SK-MEL-5 (cell line): Measurements from ENCODE around the gene RHBDD2. TPM values are rescaled to one million over a fixed set of nuclear protein-coding genes. Genes with fewer than 3 reads are reported as not detected.
"Not testable (repeated sequence)": the region's sequence is repeated elsewhere in the genome, so short reads cannot be mapped to it uniquely, and the experiment has no call there.

Experiments
- DNase-seq: peaks from one replicate; pipeline ENCODE4 v3.0.0-alpha.2; 2016; ENCODE audit warnings: low read depth, low spot score
- in situ Hi-C: cut with HindIII; loops from 2 replicates; pipeline ENCODE4 v1.10.0; 2016; ENCODE audit warnings: low sequenced_read_pairs, high pct_unique_total_duplicates, low pct_unique_long_range_greater_than_20kb
- total RNA-seq: library from RNA; depleted of rRNA; stranded (reverse); fragments of >200 nt; shearing (Covaris generic); gene quantifications from 2 replicates; pipeline ENCODE4 v1.2.3, GENCODE V29; 2014

The RHBDD2 gene
- total RNA-seq, 1 experiment from 2014 or later = 70.4 TPM

DNA sequence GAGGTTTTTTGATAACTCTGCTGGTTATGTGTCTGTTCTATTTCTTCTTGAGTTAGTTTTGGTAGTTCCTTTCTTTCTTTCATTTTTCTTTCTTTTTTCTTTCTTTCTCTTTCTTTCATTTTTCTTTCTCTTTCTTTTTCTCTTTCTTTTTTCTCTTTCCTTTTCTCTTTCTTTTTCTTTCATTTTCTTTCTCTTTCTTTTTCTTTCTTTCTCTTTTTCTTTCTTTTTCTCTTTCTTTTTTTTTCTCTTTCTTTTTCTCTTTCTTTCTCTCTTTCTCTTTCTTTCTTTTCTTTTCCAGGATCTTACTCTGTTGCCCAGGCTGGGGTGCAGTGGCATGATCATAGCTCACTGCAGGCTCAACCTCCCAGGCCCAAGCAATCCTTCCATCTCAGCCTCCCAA lies 20.4 kb upstream of the RHBDD2 start:
- in situ Hi-C loops = no loop called here
- DNase-seq = no peak

DNA sequence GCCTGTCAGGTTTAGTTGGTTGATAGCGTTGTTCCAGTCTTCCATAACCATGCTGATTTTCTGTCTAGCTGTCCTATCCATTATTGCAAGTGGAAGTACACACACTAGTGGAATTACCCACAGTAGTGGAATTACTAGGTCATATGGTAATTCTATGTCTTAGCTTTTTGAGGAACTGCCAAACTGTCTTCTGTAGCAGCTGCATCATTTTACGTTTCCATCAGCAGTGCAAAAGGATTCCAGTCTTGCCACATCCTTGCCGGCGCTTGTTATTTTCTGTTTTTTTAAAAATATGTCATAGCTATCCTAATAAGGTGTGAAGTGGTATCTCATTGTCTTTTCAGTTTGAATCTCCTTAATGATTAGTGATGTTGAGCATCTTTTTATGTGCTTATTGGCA lies 17.2 kb upstream of the RHBDD2 start:
- in situ Hi-C loops = no loop called here
- DNase-seq = no peak

DNA sequence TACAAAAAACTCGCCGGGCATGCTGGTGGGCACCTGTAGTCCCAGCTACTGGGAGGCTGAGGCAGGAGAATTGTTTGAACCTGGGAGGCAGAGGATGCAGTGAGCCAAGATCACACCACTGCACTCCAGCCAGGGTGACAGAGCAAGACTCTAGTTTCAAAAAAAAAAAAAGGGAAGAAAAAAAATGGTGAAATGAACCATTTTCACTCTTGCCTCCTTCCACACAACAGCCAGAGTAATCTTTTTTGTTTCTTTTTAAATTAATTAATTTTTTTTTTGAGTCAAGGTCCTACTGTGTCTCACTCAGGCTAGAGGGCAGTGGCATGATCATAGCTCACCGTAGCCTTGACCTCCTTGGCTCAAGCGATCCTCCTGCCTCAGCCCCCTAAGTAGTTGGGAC lies 14.6 kb upstream of the RHBDD2 start:
- DNase-seq, in situ Hi-C loops: not testable (repeated sequence)

DNA sequence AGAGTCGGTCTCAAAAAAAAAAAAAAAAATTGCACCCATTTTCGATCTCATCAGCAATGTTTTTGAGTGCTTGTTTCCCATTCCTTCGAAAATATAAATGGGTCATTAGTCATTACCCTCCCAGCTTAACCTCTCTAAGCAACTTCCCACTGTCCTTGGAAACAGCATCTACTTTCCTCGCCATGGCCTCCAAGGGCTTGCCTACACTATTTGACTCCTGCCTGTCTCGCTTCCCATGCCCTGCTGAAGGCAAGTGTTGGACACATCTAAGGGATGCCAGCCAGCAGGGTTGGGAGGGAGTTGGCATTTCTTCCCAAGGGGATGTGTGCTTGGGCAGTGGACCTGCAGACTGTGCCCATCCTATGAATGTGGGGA lies 12.7 kb upstream of the RHBDD2 start:
- DNase-seq = peak; percentile 37
- in situ Hi-C loops = no loop called here

DNA sequence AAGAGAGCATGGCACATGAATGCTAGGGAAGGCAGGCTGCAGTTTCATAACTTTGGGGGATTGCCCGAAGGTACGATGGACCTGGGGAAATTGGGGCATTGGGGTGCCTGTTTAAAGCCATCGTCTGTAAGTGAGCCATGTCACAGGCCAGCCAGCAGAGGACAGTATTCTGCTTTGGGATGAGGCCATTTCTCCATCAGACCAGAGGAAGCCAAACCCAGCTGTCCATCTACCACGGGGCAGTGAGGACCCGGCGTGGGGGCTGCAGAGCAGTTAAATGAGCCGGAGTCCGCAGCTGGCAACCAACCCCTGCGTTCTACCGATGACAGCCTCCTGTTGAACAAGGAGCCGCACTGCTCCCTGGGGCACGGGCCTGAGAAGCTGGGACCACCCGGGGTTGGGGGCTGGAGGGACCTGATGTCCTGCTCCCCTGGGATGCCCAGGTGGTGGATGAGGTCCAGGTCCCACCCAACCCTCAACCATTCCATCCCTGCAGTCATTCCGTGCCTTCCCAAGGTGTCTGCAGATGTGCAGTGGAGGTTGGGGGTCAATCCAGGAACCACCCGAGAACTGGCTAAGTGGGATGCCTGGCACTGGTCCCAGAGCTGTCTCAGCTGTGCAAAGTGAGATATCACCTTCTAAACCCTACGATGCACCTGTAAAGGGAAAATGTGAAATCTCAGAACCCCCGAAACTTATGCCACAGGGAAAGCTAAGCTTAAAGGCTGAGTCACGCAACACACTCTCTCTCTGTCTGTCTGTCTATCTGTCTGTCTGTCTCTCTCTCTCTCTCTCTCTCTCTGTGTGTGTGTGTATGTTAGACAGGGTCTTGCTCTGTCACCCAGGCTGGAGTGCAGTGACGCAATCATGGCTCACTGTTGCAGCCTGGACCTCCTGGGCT lies 12.1 kb upstream of the RHBDD2 start:
- in situ Hi-C loops = no loop called here
- peak; percentile 82 for DNase-seq

DNA sequence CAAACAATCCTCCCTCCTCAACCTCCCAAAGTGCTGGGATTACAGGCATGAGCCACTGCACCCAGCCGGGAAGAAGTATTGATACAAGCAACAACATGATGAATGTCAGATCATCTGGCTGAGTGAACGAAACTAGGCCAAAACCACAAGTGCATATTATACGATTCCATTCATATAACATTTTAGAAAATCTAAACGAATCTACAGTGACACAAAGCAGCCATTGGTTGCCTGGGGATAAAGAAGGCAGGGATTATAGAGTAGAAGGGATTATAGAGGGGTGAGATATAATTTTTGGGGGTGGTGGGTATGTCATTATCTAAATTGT lies 11.5 kb upstream of the RHBDD2 start:
- no peak for DNase-seq
- in situ Hi-C loops = no loop called here

DNA sequence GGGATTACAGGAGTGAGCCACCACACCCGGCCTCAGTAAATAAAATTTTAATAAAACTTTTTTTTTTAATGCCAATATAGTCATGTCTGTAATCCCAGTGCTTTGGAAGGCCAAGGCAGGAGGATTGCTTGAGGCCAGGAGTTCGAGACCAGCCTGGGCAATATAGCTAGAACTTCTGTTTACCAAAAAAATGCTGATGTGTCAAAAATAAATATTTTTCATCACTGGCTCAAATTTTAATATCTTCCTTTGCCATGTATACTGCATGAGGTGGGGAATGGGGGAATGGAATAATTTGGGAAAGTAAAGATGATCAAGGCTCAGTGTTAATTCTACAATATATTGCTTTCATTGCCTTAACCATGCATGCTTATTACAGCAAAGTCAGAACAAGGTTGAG lies 10.7 kb upstream of the RHBDD2 start:
- in situ Hi-C loops = no loop called here
- no peak for DNase-seq

DNA sequence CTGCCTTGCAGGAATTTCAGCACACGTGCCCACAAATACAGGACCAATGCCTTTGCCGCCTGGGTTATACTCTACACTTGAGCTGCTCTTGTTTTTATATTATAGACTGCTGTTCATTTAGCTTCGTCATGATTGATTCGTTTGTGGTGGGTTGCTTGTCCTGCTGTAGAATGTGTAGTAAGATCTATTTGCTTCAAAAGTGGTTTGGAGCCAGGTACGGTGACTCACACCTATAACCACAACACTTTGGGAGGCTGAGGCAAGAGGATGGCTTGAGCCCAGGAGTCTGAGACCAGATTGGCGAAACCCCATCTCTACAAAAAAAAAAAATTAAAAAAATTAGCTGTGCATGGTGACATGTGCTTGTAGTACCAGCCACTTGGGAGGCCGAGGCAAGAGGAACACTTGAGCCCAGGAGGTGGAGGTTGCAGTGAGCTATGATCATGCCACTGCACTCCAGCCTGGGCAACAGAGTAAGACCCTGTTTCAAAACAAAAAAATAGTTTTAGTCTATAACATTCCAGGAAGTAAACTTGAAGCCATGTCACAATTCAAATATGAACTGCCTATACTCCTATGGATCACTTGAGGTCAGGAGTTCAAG lies 9.0 kb upstream of the RHBDD2 start:
- in situ Hi-C loops = no loop called here
- DNase-seq = no peak

DNA sequence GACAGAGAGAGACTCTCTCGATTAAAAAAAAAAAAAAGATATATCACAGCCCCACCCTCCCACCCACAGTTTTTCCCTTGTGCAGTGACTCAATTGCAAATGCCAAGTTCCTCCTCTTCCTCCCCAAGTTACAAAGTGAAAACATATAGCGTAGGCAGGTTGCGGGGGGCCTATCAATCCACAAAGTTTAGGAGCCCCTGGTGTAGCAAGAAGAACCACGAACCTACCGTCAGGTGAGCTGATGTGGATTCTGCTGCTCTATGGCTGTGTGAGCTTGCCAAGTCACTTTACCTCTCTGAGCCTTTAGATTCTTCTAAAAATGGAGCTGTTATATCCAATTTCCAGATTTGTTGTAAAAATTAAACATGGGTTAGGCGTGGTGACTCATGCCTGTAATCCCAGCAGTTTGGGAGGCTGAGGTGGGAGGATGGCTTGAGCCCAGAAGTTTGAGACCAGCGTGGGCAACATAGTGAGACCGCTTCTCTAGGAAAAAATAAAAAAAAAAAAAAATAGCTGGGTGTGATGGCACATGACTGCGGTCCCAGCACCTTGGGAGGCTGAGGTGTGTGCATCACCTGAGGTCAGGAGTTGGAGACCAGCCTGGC lies 8.2 kb upstream of the RHBDD2 start:
- in situ Hi-C loops = no loop called here
- no peak for DNase-seq

DNA sequence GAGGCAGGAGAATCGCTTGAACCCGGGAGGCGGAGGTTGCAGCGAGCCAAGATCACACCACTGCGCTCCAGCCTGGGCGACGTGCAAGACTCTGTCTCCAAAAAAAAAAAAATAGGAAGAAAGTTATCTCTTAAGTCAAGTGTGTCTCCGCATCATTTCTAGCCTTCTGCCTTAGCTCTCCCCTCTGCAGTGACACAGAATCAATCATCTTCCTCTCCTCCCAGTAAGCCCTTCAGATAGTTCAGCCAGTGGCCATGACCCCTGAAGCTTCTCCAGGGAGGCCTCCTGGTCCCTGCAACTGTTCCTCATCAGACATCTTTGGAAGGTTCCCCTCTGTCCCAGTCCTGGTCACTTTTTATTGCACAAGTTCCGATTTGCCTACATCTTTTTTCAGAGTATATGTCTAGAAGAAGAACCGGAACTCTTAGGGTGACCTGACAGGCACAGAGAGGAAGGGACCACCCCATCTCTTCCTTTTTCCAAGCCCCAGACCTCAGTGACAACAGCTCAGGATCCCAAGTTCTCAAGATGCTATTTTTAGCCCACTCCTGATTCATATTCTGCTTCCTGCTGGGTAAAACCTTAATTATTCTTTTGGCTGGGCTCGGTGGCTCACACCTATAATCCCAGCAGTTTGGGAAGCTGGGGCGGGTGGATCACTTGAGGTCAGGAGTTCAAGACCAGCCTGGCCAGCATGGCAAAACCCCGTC lies 6.6 kb upstream of the RHBDD2 start:
- in situ Hi-C loops = no loop called here
- DNase-seq = no peak

DNA sequence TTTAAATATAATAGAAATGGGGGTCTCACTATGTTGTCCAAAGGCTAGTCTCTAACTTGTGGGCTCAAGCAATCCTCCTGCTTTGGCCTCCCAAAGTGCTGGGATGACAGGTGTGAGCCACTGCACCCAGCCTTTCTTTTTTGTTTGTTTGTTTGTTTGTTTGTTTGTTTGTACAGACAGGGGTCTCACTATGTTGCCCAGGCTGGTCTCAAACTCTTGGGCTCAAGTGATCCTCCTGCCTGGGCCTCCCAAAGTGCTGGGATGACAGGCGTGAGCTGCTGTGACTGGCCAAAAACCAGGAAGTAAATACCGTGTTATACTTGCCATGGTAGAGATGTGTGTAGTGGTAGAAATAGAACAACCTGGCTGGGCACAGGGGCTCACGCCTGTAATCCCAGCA lies 4.7 kb upstream of the RHBDD2 start:
- in situ Hi-C loops, DNase-seq: not testable (repeated sequence)

DNA sequence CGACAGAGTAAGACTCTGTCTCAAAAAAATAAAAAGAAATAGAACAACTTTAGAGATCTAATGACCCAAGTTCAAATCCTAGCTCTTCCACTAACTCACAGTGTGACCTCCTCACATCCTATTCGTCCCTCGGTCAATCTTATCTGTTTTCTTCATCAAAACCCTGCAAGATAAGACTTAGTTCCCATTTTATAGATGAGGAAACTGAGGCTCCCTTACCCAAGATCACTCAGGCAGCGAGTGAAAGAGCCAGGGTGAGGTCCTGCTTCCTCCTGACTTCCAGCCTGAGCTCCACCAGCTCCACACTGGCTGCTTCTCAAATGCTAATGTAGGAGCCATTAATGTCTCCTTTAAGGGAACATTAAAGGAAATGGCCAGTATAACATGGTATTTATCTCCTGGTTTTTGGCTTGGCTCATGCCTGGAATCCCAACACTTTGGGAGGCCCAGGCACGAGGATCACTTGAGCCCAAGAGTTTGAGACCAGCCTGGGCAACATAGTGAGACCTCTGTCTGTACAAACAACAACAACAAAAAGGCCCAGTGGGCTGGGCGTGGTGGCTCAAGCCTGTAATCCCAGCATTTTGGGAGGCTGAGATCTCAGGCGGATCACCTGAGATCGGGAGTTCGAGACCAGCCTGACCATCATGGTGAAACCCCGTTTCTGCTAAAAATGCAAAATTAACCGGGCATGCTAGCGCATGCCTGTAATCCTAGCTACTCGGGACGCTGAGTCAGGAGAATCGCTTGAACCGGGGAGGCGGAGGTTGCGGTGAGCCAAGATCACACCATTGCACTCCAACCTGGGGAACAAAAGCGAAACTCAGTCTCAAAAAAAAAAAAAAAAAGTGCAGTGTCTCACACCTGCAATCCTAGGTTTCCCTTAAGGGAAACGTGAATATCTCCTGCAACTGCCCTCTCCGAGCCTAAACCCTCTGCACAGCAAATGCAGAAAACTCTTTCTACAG lies 3.4 kb upstream of the RHBDD2 start:
- in situ Hi-C loops = no loop called here
- no peak for DNase-seq

DNA sequence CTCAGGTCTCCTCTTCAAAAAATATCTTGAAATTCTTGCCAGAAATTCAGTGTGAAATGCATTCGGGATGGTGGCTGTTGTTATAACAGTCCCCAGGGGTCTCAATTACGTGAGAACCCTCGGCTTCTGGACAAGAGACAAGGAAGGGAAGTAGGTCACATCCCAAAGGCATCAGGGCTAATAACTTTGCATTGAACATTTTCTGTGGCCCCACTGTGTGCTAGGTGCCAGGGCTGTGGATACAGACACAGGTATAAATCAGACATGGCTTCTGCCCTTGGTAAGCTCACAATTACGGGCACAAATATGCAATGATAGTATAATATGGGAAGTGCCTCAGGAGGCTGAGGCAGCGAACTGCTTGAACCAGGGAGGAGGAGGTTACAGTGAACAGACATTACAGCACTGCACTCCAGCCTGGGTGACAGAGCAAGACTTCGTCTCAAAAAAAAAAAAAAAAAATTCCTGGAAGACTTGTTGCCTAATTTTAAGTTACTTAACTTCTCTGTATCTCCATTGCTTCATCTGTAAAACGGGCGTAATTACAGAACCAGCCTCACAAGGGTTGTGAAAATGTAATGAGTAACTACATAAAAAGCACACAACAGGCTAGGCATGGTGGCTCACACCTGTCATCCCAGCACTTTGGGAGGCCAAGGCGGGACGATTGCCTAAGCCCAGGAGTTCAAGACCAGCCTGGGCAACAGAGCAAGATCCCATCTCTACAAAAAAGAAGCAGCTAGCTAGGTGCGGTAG lies 2.5 kb upstream of the RHBDD2 start:
- no peak for DNase-seq
- in situ Hi-C loops = no loop called here

DNA sequence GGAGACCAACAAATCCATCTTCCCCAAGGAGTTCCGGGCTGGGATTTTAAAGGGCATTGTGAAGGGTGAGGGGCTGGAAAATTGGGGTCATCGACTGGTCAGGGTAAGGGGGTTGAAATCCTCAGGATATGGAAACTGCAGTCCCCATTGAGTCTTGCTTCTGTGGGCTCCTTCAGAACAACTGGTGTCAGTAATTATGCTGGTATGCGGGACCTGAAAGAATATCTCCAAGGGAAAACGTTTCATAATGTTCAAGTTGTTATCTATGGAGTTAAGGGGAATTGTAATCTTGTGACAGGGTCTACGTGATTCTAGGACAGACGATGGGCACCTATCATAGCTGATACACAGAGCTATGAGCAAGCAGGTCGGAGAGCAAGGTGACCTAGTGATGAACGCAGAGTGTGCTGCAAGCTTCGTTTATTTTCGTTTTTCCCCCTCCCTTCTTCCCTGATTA lies 494 bp upstream of the RHBDD2 start:
- in situ Hi-C loops = no loop called here
- DNase-seq = no peak

DNA sequence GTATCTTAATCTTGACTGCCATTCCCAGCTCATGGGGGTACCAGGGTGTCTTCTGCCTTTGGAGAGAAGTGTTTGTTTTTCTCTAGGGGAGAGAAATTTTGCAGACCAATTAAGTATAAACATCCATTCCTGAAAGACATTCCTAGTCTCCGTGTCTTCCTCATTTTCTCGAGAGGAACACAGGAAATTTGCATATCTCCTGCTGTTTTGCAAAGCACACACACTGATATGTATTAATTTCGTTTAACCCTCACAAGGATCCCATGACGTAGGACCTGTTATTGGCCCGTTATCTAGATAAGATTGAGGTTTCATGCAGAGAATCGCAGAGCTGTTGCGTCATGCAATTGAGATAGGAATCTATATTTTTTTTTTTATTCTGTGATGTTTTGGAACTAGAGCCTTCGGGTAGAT lies 944 bp downstream of the RHBDD2 start:
- DNase-seq = peak; percentile 36
- in situ Hi-C loops = no loop called here

DNA sequence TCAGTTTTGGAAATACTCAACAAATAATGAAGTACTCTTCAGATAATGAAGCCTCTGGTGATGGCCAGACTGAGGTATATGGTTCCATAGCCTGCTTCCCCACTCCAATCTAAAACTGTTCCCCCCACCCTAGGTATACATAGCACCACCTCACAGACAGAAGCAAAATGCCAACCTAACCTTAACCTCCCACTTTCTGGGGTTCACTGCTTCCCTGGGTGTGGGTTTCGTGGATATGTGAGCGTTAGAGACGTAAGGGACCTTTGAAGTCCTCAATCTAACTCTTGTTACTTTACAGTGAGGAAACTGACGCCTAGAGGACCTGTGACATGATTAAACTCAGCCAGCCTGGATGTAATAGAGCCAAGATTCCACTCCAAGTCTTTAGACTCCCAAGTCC lies 1.4 kb downstream of the RHBDD2 start:
- DNase-seq = no peak
- in situ Hi-C loops = no loop called here
